T-helper 1 cell treated with Interleukin-12 subunit alpha and Interleukin-12 subunit beta and Interleukin-4 antibody, amounts not matched to agents 30 μg/mL and 1 μg/mL, for 36 hours (primary cell): ENCODE results near the gene ZCCHC17.

Experiments
- H3K27ac Mint-ChIP-seq: one replicate; pipeline ENCODE4 v1.8.0; 2021; ENCODE audit warnings: mild to moderate bottlenecking, mixed read lengths
- H3K27me3 Mint-ChIP-seq: one replicate; pipeline ENCODE4 v1.8.0; 2021; ENCODE audit warnings: low read depth, mixed read lengths
- H3K36me3 Mint-ChIP-seq: one replicate; pipeline ENCODE4 v1.8.0; 2021; ENCODE audit warnings: low read depth, mixed read lengths
- H3K4me1 Mint-ChIP-seq: one replicate; pipeline ENCODE4 v1.8.0; 2021; ENCODE audit warnings: low read depth, mixed read lengths
- H3K4me3 Mint-ChIP-seq: one replicate; pipeline ENCODE4 v1.8.0; 2021; ENCODE audit warnings: mild to moderate bottlenecking, moderate library complexity, mixed read lengths
- H3K9me3 Mint-ChIP-seq: one replicate; pipeline ENCODE4 v1.8.0; 2021; ENCODE audit warnings: mixed read lengths

The ZCCHC17 gene

GRCh38 chr1:31405578-31406245, 108.9 kb downstream of the ZCCHC17 start:
- Mint-ChIP-seq H3K36me3 (no peaks in the 10 kb centered on the region), H3K27me3 (peaks cover 26% of the 10 kb centered on the region), H3K27ac (no peak overlapping the region), H3K4me3 (no peak overlapping the region), H3K4me1 (no peaks in the 10 kb centered on the region), H3K9me3 (no peaks in the 10 kb centered on the region)

DNA sequence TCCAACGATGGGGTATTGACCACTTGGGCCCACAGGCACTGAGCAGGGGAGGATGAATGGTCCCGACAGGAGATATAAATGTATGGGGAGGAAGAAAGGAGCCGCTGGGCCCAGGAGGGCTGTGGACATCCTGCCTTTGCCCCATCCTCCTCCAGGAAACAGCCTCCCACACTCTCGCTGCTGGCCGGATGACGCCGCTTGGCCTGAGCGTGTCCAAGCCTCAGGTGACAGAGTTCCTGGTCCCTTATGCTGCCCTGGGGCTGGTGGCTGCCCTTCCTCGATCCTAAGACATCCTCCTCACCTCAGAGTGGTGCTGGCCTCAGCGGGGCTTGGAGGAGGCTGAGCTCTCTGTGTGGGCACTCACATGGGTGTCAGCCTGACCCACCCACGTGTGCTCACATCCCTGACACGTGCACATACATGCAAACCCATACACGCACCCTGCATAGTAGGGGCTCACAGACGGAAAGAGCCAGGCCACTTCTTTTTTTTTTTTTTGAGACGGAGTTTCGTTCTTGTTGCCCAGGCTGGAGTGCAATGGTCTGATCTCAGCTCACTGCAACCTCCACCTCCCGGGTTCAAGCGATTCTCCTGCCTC, 110.3 kb downstream of the ZCCHC17 start:
- no peak overlapping the region for H3K4me3 Mint-ChIP-seq
- H3K4me1 Mint-ChIP-seq = no peaks in the 10 kb centered on the region
- no peak overlapping the region for H3K27ac Mint-ChIP-seq
- H3K27me3 Mint-ChIP-seq = peaks cover 40% of the 10 kb centered on the region
- H3K36me3 Mint-ChIP-seq = no peaks in the 10 kb centered on the region
- no peaks in the 10 kb centered on the region for H3K9me3 Mint-ChIP-seq

DNA sequence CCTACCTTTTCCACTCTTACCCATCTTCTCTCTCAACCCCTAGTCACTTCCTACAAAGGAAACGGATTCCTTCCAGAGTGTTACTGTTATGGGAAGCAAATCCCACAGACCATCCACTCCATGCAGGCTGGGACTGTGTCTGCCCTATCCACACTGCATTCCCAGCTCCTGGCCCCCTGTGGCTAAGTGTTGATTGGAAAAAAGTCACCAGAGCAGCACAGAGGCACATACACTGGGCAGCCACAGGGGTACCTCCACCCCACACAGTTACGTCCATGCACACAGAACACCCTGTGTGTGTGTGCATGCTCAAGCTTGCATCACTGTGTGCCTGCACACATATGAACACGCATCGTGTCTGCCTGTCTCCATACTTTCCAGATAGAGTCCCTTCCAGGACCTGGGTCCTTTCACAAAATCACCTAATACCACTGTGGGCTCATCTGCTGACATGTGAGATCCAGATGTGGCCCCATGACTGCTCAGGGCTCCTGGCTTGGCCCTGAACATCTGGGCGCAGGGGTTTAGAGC, 112.0 kb downstream of the ZCCHC17 start:
- H3K4me3 Mint-ChIP-seq = no peak overlapping the region
- H3K27me3 Mint-ChIP-seq = peaks cover 48% of the 10 kb centered on the region
- peaks cover 2% of the 10 kb centered on the region for H3K36me3 Mint-ChIP-seq
- peaks cover 3% of the 10 kb centered on the region for H3K4me1 Mint-ChIP-seq
- H3K9me3 Mint-ChIP-seq = no peaks in the 10 kb centered on the region
- no peak overlapping the region for H3K27ac Mint-ChIP-seq

DNA sequence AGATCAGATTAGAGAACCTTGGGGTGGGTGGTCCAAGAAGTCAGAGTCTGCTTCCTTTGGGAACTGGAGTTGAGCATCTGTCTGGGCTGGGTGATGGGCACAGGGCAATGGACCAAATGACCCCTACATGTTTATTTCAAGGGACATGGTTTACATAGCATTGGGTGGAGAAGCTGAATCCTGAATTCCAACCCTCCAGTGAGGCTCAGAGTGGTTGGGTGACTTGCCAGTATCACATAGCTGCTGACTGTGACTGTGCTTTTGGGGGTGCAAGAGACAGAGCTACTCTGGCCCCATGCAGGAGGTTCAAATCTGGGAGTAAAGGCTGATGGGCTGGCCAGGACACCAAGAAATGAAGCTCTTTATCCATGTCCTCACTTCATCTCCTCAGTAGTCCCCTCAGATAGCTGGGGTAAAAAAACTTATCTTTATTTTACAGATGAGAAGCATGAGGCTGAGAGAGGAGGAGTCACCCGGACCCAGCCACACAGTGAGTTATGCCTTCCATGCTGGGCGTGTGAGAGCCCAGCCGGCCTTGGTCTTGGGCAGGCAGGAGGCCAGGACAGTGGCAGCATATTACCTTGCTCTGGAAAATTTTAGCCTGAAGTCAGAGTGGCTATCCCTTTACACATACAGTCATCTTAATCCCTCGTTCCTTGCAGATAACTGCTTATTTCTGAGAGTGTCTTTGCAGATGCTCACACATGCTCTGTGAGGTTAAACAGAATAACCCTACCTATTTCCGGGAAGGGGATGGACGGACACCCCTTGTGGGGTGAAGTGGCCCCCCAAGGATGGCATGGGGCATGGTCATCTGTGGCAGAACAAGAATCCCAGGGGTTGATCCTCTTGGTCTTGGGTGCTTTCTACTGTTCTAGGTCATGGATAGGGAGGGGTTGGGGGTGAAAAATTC, 113.4 kb downstream of the ZCCHC17 start:
- no peak overlapping the region for H3K4me3 Mint-ChIP-seq
- H3K9me3 Mint-ChIP-seq = no peaks in the 10 kb centered on the region
- peaks cover 61% of the 10 kb centered on the region for H3K27me3 Mint-ChIP-seq
- no peak overlapping the region for H3K27ac Mint-ChIP-seq
- H3K36me3 Mint-ChIP-seq = peaks cover 2% of the 10 kb centered on the region
- H3K4me1 Mint-ChIP-seq = peaks cover 3% of the 10 kb centered on the region

DNA sequence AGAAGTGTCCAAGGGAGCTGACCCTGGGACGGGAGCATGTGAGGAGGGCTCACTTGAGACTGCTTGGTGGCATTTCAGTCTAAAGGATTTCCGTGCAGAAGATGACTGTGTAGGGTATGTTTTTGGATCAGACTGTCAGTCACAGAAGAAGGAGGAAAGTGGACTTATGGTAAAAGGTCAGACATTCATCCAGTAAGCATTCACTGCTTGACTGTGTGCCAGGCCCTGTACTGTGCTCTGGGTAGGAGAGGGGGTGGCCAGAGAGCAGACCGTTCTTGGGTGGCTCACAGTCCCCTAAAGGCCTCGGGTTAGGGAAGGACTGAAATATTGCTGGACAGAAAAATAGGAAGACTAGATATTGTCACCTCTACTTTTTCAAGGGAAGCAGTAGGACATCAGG, 114.0 kb downstream of the ZCCHC17 start:
- H3K4me3 Mint-ChIP-seq = no peak overlapping the region
- H3K36me3 Mint-ChIP-seq = peaks cover 2% of the 10 kb centered on the region
- no peak overlapping the region for H3K27ac Mint-ChIP-seq
- H3K27me3 Mint-ChIP-seq = peaks cover 68% of the 10 kb centered on the region
- peaks cover 3% of the 10 kb centered on the region for H3K4me1 Mint-ChIP-seq
- H3K9me3 Mint-ChIP-seq = no peaks in the 10 kb centered on the region

DNA sequence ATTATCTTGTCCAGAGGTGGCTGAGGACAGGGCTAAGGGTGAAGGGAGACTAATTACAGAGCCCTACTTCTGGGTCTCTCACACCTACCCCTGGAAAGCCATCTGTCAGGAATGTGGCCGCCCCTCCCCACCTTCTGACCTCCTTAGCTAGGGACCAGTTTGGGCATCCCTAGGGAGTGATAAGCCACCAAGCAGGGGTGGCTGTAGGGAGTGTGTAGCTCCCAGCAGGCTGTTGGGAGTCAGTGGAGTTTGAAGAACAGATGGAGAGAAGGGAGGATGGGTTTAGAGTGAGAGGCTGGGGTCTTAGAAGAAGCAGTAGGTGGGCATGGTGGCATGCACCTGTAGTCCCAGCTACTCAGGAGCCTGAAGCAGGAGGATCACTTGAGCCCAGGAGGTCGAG, 115.4 kb downstream of the ZCCHC17 start:
- Mint-ChIP-seq H3K27ac (no peak overlapping the region), H3K4me1 (peaks cover 3% of the 10 kb centered on the region), H3K36me3 (peaks cover 2% of the 10 kb centered on the region), H3K9me3 (no peaks in the 10 kb centered on the region), H3K4me3 (peak overlapping the region; percentile 30), H3K27me3 (peaks cover 78% of the 10 kb centered on the region)

DNA sequence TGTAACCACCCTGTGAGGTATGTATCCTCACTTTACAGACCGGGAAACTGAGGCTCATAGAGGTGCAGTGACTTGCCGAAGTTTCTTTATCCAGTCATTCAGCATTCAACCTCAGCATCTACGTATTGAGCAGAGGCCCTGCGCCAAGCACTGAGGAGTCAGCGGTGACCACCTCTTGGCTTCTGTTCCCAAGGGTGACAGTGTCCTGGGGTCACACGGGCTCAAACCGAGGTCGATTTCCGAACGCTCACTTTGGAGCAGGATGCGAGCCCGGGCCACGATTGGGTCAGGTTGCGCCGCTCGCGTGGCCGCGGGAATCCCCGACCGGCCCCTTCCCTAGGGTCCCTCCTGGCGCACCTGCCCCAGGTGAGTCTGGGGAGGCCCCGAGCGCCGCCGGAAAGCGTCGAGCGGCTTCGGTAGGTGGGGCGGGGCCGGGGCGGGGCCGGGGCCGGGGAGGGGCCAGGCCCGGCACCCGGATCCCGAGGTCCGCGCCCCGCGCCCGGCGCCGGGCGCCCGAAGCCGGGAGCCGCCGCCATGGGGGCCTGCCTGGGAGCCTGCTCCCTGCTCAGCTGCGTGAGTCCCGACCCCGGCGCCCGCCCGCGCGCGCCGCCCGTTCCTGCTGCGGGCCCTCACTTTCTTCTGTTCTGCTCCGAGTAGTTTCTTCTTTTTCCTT, 116.0 kb downstream of the ZCCHC17 start, which contains the start of gene SERINC2:
SERINC2 (plus strand) TSS at position 482 of the 673 bp plus-strand sequence; CDS start at position 535, 53 bp downstream.
- H3K27ac Mint-ChIP-seq = no peak within 1 kb of the TSS
- peaks cover 2% of the 10 kb centered on the region for H3K36me3 Mint-ChIP-seq
- H3K4me3 Mint-ChIP-seq = peak within 1 kb of the TSS; percentile 90
- H3K27me3 Mint-ChIP-seq = peaks cover 82% of the 10 kb centered on the region
- H3K4me1 Mint-ChIP-seq = peaks cover 3% of the 10 kb centered on the region
- H3K9me3 Mint-ChIP-seq = no peaks in the 10 kb centered on the region

- H3K27ac Mint-ChIP-seq = no peak overlapping the region
- H3K36me3 Mint-ChIP-seq = peaks cover 2% of the 10 kb centered on the region
- peaks cover 3% of the 10 kb centered on the region for H3K4me1 Mint-ChIP-seq
- H3K9me3 Mint-ChIP-seq = no peaks in the 10 kb centered on the region
- peaks cover 76% of the 10 kb centered on the region for H3K27me3 Mint-ChIP-seq
- H3K4me3 Mint-ChIP-seq = peak overlapping the region; percentile 90
Observed at GRCh38 chr1:31413405-31414001, 116.7 kb downstream of the ZCCHC17 start.
